HG02852 (cell line): ENCODE data around the gene DCDC2C.
A peak's percentile ranks its signal among the peaks of the same experiment; 100 is the strongest.

Experiments used
- ATAC-seq: cut with Tn5 transposase; IDR thresholded peaks from one replicate; pipeline ENCODE4 v1.9.1; 2021; ENCODE audit warnings: mild to moderate bottlenecking, moderate library complexity; ENCODE audit not compliant: unreplicated experiment

Gene DCDC2C

GRCh38 chr2:3769766-3770165 lies 66.4 kb downstream of the DCDC2C start:
- no peak for ATAC-seq

- ATAC-seq = no peak
Measured at GRCh38 chr2:3770724-3771415, 67.5 kb downstream of the DCDC2C start.

DNA sequence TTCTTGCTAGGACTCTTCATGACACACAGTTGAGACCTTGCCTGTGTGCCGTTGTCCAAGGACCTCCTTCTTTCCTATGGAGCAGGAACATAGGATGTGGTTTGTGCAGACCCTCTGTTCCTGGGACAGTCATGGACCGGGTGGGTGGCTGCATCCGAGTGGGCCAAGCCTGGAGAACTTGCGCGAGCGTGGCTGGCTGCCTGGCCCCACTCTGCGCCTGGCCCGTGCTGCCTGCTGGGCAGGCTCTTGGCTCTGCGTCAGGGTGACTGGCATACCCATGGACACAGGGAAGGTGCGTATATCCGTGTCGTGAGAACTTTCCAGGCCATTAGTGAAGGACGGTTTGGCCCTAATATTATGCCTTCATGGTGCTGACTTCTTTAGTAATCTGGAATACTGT lies 68.2 kb downstream of the DCDC2C start:
- no peak for ATAC-seq

- no peak for ATAC-seq
Measured at GRCh38 chr2:3774336-3774735, 71.0 kb downstream of the DCDC2C start.

DNA sequence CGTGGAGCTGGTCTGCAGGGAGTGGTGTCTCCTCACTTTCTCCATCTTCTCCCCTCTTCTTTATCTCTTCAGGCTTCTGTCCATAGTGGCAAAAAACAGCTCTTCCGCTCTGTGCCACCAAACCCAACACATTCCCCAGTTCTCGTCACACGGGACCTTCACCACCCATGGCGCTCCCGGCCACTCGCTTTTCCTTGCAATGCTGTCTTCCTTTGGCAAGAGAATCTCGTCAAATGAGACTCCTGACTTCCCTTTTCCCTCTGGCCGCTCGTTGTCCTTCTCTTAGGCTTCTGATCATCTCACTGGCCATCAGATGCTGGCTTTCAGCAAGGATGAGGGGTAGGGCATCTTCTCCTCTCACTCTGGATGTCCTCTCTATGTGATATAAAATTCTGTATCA lies 72.9 kb downstream of the DCDC2C start:
- ATAC-seq = no peak

- ATAC-seq = no peak
Measured at GRCh38 chr2:3777966-3778365, 74.6 kb downstream of the DCDC2C start.

DNA sequence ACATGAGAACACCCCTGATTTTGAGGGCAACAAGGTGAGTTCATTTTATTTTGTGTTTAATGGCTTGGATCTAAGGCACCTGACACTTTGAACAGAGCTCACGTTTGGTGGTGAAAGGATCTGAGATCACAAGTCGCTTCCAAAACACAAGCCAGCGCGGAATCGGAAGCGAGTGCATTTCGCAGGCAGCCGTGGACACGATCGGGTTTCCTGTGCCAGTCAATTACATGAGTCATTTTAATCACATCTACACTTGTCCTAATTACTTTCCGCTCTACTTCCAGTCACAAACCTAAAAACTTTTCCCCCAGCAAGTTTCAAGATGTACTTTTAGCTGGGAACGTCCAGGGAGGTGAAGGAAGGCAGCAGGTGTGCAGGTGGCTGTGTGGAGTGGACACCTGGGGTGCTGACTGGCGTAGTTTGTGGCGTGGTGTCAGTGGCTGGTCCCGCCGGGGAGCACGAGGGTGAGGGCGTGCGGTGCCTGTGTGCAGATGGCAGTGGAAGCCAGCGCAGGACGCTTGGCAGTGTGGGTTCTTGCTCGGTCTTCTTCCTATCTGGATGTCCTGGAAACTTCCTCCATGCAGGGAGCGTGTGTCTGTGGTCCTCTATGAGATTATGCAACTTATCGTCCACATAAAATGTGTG lies 75.6 kb downstream of the DCDC2C start:
- no peak for ATAC-seq

GRCh38 chr2:3779496-3780049 lies 76.2 kb downstream of the DCDC2C start:
- ATAC-seq = no peak

GRCh38 chr2:3780477-3781402 lies 77.4 kb downstream of the DCDC2C start:
- ATAC-seq = peak; percentile 99

- ATAC-seq = no peak
Measured at GRCh38 chr2:3784731-3785130, 81.4 kb downstream of the DCDC2C start.

DNA sequence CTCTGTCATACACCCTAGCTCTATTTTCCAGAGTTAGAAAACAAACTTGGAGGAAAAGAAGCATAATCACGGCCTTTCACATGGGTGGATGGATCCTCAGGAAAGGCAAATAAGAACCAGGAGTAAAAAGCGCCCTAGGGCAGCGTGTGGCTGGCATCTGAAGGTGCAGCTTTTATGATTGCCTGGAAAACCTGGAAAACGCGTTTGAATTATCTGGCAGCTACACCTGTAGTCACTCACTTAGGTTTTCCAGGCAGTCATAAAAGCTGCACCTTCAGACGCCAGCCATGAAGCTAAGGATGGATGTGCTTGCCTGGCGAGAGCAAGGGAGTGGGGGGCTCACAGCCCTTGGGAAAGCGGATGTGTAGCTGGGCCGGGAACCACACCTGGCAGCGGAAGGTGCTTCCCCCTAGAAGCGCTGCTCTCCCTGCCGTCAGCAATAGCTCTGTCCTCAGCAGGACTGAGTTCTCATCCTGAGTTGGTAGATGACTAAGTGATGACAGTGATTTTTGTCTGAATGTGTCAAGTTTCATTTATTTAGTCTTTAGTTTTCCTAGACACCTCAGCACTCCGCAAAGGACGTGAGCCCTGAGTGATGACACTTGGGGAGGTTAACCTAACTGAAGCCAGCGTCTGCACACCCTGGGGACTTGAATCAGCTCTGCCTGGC lies 82.0 kb downstream of the DCDC2C start:
- ATAC-seq = no peak

DNA sequence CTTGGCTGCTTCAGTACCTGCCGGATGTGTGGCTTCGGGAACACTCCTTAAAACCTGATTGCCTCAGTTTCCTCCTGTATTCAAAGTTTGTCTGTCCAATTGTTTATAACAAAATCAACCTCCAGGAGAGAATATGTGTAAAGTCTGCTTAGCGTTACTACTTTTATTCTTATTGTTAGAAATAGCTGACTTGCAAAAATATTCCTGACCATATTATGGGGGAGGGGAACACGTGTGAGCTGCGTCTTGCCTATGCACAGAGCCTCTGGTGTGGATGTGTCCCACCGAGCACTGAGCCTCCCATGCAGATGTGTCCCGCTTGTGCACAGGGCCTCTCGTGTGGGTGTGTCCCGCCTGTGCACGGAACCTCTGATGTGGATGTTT lies 82.5 kb downstream of the DCDC2C start:
- no peak for ATAC-seq

DNA sequence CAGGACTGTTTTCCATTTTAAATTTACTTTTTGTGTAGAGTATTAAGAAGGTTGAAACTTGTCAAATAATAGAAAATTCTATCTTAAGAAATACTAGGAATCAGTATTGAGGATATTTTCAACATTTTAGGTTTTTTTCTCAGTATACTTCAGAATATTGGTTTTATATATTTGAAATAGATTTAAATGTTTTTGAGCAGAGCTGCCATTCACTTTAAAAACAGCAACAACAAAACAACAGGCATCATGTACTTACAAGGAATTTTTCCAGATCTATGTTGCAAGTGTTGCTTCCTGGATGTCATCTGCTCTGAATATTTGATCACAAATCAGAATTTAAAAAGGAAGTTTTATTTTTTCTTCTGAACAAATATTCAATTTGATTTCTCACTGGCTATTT lies 84.4 kb downstream of the DCDC2C start:
- ATAC-seq = no peak

DNA sequence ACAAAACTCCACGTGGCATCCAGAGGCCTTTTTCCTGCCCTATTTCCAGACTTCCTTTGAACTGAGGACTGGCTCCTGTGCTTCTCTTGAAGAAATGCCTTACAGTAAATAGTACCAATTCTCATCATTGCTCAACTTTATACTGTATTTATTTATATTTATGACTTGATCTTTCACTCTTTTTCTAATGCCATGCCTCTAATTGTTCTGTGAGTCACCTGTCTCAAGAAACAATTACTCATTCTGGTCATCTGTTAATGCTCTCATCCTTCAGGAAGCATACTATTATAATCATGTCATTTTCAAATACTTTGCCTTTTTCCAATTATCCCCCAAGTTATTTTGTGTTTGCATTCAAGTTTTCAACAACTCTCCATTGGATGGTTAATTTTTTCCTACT lies 85.9 kb downstream of the DCDC2C start:
- no peak for ATAC-seq

GRCh38 chr2:3793249-3793648 lies 89.9 kb downstream of the DCDC2C start:
- no peak for ATAC-seq

- ATAC-seq = no peak
Measured at GRCh38 chr2:3801506-3801905, 98.1 kb downstream of the DCDC2C start.

DNA sequence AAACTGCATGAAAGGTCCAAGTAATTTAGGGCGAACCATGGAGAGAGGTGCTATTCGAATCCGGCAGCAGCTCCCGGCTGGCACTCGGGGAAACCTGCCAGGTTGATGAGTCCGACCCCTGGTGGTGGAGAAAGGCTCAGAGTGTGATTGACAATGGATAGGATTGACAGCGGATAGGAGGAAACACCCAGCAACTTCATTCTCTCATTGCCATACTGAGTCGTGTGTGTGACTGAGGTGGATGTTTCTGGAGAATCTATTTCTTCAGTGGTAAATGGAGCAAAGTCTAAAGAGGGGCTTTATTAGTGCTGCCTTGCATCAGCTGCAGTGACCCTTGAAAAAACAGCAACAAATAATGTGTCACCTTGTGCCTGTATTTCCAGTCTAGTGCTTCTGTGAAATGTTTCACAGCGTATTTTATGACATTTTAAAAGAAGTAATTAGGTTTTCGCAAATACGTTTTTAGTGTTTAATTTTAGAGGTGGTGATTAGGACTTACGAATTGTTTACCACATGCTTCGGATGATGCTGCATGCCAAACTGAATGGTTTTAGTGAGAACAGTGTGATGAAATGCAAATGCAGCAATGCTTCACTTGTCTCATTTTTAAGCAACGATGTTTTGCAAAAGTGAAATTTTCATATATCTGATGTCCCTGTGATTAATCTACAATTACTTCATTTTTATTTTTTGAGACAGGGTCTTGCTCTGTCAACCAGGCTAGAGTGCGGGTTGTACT lies 102.0 kb downstream of the DCDC2C start:
- ATAC-seq = no peak

- ATAC-seq = no peak
Measured at GRCh38 chr2:3806168-3806567, 102.8 kb downstream of the DCDC2C start.

DNA sequence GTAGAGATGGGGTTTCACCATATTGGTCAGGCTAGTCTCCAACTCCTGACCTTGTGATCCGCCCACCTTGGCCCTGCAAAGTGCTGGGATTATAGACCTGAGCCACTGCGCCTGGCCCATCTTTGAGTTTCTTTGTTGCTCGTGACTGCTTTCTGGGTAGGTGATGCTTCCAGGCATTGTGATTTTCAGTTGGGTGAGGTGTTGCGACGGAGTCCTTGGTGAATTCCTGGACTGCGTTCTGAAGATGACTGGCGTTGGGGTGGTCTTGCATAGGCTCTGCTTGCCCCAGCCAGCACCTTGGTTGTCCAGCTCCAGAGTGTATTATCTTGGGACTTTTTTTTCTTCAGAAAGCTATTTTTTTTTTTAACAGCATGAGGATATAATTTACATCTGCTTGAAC lies 103.4 kb downstream of the DCDC2C start:
- no peak for ATAC-seq

GRCh38 chr2:3807853-3808252 lies 104.5 kb downstream of the DCDC2C start:
- ATAC-seq = no peak
